ENCODE results near the gene ACKR1.

Gene ACKR1

GRCh38 chr1:159223004-159223403 is 18.3 kb downstream of the ACKR1 start:
- Histone ChIP-seq H3K14ac (ENCODE audit: low read length in 2 of 2) (no peak overlapping the region), H3K4me2 (ENCODE audit: low read length, poor library complexity, severe bottlenecking) (no peak overlapping the region), H2AFZ (ENCODE audit: low read depth, low read length) (no peak overlapping the region), H3K79me1 (replicated peaks; ENCODE audit: low read length, poor library complexity, severe bottlenecking) (no peaks in the 10 kb centered on the region), H3K4ac (ENCODE audit: low read depth in 1 of 2, low read length in 2 of 2) (no peak overlapping the region), H3K4me3 (ENCODE audit: insufficient read depth in 1 of 2, low read depth in 1 of 2, low read length in 2 of 2) (no peak overlapping the region), H3K18ac (ENCODE audit: low read depth in 1 of 2, low read length in 2 of 2) (no peak overlapping the region), H3K9me3 (ENCODE audit: control insufficient read depth, low read length) (no peaks in the 10 kb centered on the region), H4K8ac (ENCODE audit: low read length) (no peak overlapping the region), H3K36me3 (ENCODE audit: control insufficient read depth in 1 of 2, insufficient read depth in 2 of 2, low read depth in 1 of 2, low read length in 2 of 2) (no peaks in the 10 kb centered on the region), H2BK12ac (ENCODE audit: low read length in 2 of 2) (no peak overlapping the region), H2BK120ac (ENCODE audit: low read depth, low read length) (no peak overlapping the region), H3K4me1 (ENCODE audit: control insufficient read depth, insufficient read depth, low read depth, low read length) (no peaks in the 10 kb centered on the region), H4K91ac (ENCODE audit: low read length) (no peak overlapping the region), H3K27ac (ENCODE audit: low read length, poor library complexity, severe bottlenecking) (no peak overlapping the region), H3K9ac (ENCODE audit: low read length) (no peak overlapping the region), H2BK5ac (ENCODE audit: low read depth, low read length, poor library complexity, severe bottlenecking) (no peak overlapping the region), H3K23ac (ENCODE audit: low read length in 2 of 2) (no peak overlapping the region), H2BK15ac (ENCODE audit: low read depth, poor library complexity, severe bottlenecking) (no peak overlapping the region), H2AK5ac (ENCODE audit: low read length, severe bottlenecking) (no peak overlapping the region), H3K27me3 (ENCODE audit: control insufficient read depth in 1 of 2, insufficient read depth in 1 of 2, low read length in 2 of 2) (peaks cover 12 to 15% of the 10 kb centered on the region in 2 experiments)
- 80% methylated on average over 1 of the region's 2 CpGs for WGBS
- DNase-seq, result no peak

- Histone ChIP-seq H3K79me1 (replicated peaks; ENCODE audit: low read length, poor library complexity, severe bottlenecking) (no peaks in the 10 kb centered on the region), H3K4ac (ENCODE audit: low read depth in 1 of 2, low read length in 2 of 2) (no peak overlapping the region), H2BK15ac (ENCODE audit: low read depth, poor library complexity, severe bottlenecking) (no peak overlapping the region), H2AK5ac (ENCODE audit: low read length, severe bottlenecking) (no peak overlapping the region), H3K14ac (ENCODE audit: low read length in 2 of 2) (no peak overlapping the region), H2BK12ac (ENCODE audit: low read length in 2 of 2) (no peak overlapping the region), H3K4me2 (ENCODE audit: low read length, poor library complexity, severe bottlenecking) (no peak overlapping the region), H3K23ac (ENCODE audit: low read length in 2 of 2) (no peak overlapping the region), H2BK120ac (ENCODE audit: low read depth, low read length) (no peak overlapping the region), H4K91ac (ENCODE audit: low read length) (no peak overlapping the region), H3K4me3 (ENCODE audit: insufficient read depth in 1 of 2, low read depth in 1 of 2, low read length in 2 of 2) (no peak overlapping the region), H2AFZ (ENCODE audit: low read depth, low read length) (no peak overlapping the region), H3K9me3 (ENCODE audit: control insufficient read depth, low read length) (no peaks in the 10 kb centered on the region), H3K36me3 (ENCODE audit: control insufficient read depth in 1 of 2, insufficient read depth in 2 of 2, low read depth in 1 of 2, low read length in 2 of 2) (no peaks in the 10 kb centered on the region), H3K18ac (ENCODE audit: low read depth in 1 of 2, low read length in 2 of 2) (no peak overlapping the region), H3K27me3 (ENCODE audit: control insufficient read depth in 1 of 2, insufficient read depth in 1 of 2, low read length in 2 of 2) (no peaks in the 10 kb centered on the region), H3K9ac (ENCODE audit: low read length) (no peak overlapping the region), H3K27ac (ENCODE audit: low read length, poor library complexity, severe bottlenecking) (no peak overlapping the region), H4K8ac (ENCODE audit: low read length) (no peak overlapping the region), H3K4me1 (ENCODE audit: control insufficient read depth, insufficient read depth, low read depth, low read length) (no peaks in the 10 kb centered on the region), H2BK5ac (ENCODE audit: low read depth, low read length, poor library complexity, severe bottlenecking) (no peak overlapping the region)
- DNase-seq, result no peak
- WGBS, result 64% methylated on average over 2 of the region's 2 CpGs
These were observed 23.9 kb downstream of the ACKR1 start for GRCh38 chr1:159228554-159228953.

- Histone ChIP-seq H3K9me3 (ENCODE audit: control insufficient read depth, low read length) (no peaks in the 10 kb centered on the region), H3K18ac (ENCODE audit: low read depth in 1 of 2, low read length in 2 of 2) (no peak overlapping the region), H2BK12ac (ENCODE audit: low read length in 2 of 2) (no peak overlapping the region), H3K27ac (ENCODE audit: low read length, poor library complexity, severe bottlenecking) (no peak overlapping the region), H3K4me2 (ENCODE audit: low read length, poor library complexity, severe bottlenecking) (no peak overlapping the region), H4K91ac (ENCODE audit: low read length) (no peak overlapping the region), H2BK15ac (ENCODE audit: low read depth, poor library complexity, severe bottlenecking) (no peak overlapping the region), H3K27me3 (ENCODE audit: control insufficient read depth in 1 of 2, insufficient read depth in 1 of 2, low read length in 2 of 2) (no peaks in the 10 kb centered on the region), H3K23ac (ENCODE audit: low read length in 2 of 2) (no peak overlapping the region), H2BK120ac (ENCODE audit: low read depth, low read length) (no peak overlapping the region), H3K14ac (ENCODE audit: low read length in 2 of 2) (no peak overlapping the region), H4K8ac (ENCODE audit: low read length) (no peak overlapping the region), H2BK5ac (ENCODE audit: low read depth, low read length, poor library complexity, severe bottlenecking) (no peak overlapping the region), H3K4me3 (ENCODE audit: insufficient read depth in 1 of 2, low read depth in 1 of 2, low read length in 2 of 2) (no peak overlapping the region), H3K79me1 (replicated peaks; ENCODE audit: low read length, poor library complexity, severe bottlenecking) (no peaks in the 10 kb centered on the region), H3K9ac (ENCODE audit: low read length) (no peak overlapping the region), H3K36me3 (ENCODE audit: control insufficient read depth in 1 of 2, insufficient read depth in 2 of 2, low read depth in 1 of 2, low read length in 2 of 2) (no peaks in the 10 kb centered on the region), H3K4me1 (ENCODE audit: control insufficient read depth, insufficient read depth, low read depth, low read length) (no peaks in the 10 kb centered on the region), H3K4ac (ENCODE audit: low read depth in 1 of 2, low read length in 2 of 2) (no peak overlapping the region), H2AFZ (ENCODE audit: low read depth, low read length) (no peak overlapping the region), H2AK5ac (ENCODE audit: low read length, severe bottlenecking) (no peak overlapping the region)
- DNase-seq, result no peak
- WGBS, result 77% methylated on average over 8 of the region's 8 CpGs
These were observed 24.7 kb downstream of the ACKR1 start for GRCh38 chr1:159229260-159229885.

- H2BK120ac ChIP-seq (ENCODE audit: low read depth, low read length), result no peak overlapping the region
- H4K91ac ChIP-seq (ENCODE audit: low read length), result no peak overlapping the region
- no peak overlapping the region for H2BK5ac ChIP-seq (ENCODE audit: low read depth, low read length, poor library complexity, severe bottlenecking)
- H2AFZ ChIP-seq (ENCODE audit: low read depth, low read length), result no peak overlapping the region
- DNase-seq, result no peak
- H3K4me1 ChIP-seq (ENCODE audit: control insufficient read depth, insufficient read depth, low read depth, low read length), result no peaks in the 10 kb centered on the region
- H3K4me3 ChIP-seq (ENCODE audit: insufficient read depth in 1 of 2, low read depth in 1 of 2, low read length in 2 of 2), result no peak overlapping the region
- no peak overlapping the region for H2BK12ac ChIP-seq (ENCODE audit: low read length in 2 of 2)
- no peak overlapping the region for H3K23ac ChIP-seq (ENCODE audit: low read length in 2 of 2)
- H3K4me2 ChIP-seq (ENCODE audit: low read length, poor library complexity, severe bottlenecking), result no peak overlapping the region
- H3K9ac ChIP-seq (ENCODE audit: low read length), result no peak overlapping the region
- H3K4ac ChIP-seq (ENCODE audit: low read depth in 1 of 2, low read length in 2 of 2), result no peak overlapping the region
- H3K18ac ChIP-seq (ENCODE audit: low read depth in 1 of 2, low read length in 2 of 2), result no peak overlapping the region
- no peak overlapping the region for H2AK5ac ChIP-seq (ENCODE audit: low read length, severe bottlenecking)
- H3K36me3 ChIP-seq (ENCODE audit: control insufficient read depth in 1 of 2, insufficient read depth in 2 of 2, low read depth in 1 of 2, low read length in 2 of 2), result no peaks in the 10 kb centered on the region
- H2BK15ac ChIP-seq (ENCODE audit: low read depth, poor library complexity, severe bottlenecking), result no peak overlapping the region
- H3K79me1 ChIP-seq (replicated peaks; ENCODE audit: low read length, poor library complexity, severe bottlenecking), result no peaks in the 10 kb centered on the region
- H3K27me3 ChIP-seq (ENCODE audit: control insufficient read depth in 1 of 2, insufficient read depth in 1 of 2, low read length in 2 of 2), result no peaks in the 10 kb centered on the region
- no peaks in the 10 kb centered on the region for H3K9me3 ChIP-seq (ENCODE audit: control insufficient read depth, low read length)
- no peak overlapping the region for H3K27ac ChIP-seq (ENCODE audit: low read length, poor library complexity, severe bottlenecking)
- WGBS, result 7% methylated on average over 1 of the region's 1 CpG
- H3K14ac ChIP-seq (ENCODE audit: low read length in 2 of 2), result no peak overlapping the region
- no peak overlapping the region for H4K8ac ChIP-seq (ENCODE audit: low read length)
These were observed 25.2 kb downstream of the ACKR1 start for GRCh38 chr1:159229896-159230295.

Data from mesenchymal stem cell (in vitro differentiated cells and primary cell).